Mesenchymal stem cell (in vitro differentiated cells and primary cell): Measurements from ENCODE around the gene WWTR1.

ENCODE experiments used
- DNase-seq: peaks from one replicate; pipeline ENCODE4 v3.0.0-alpha.2; 2013
- H2AFZ ChIP-seq: one replicate; pipeline ENCODE4 v1.6.1; 2013; ENCODE audit warnings: low read depth, mild to moderate bottlenecking, control low read depth, inconsistent platforms, low read length, moderate library complexity
- H2AK5ac ChIP-seq: 2 replicates; pipeline ENCODE4 v1.6.1; 2013; ENCODE audit warnings: low read length, moderate library complexity, mild to moderate bottlenecking, inconsistent platforms; ENCODE audit not compliant: severe bottlenecking
- H2BK120ac ChIP-seq: one replicate; pipeline ENCODE4 v1.6.1; 2013; ENCODE audit warnings: low read depth, mild to moderate bottlenecking, inconsistent platforms, low read length, moderate library complexity
- H2BK12ac ChIP-seq, 2 experiments: one replicate each; pipeline ENCODE4 v1.6.1; 2013; ENCODE audit warnings: inconsistent platforms in 2 of 2, low read length in 2 of 2, mild to moderate bottlenecking in 2 of 2, moderate library complexity in 2 of 2, control low read depth in 1 of 2
- H2BK15ac ChIP-seq: one replicate; pipeline ENCODE4 v1.6.1; 2013; ENCODE audit warnings: mild to moderate bottlenecking, low read depth, inconsistent platforms; ENCODE audit not compliant: poor library complexity, severe bottlenecking
- H2BK5ac ChIP-seq: 2 replicates; pipeline ENCODE4 v1.6.1; 2013; ENCODE audit warnings: low read depth, mild to moderate bottlenecking, low read length, control low read depth, inconsistent platforms; ENCODE audit not compliant: poor library complexity, severe bottlenecking
- H3K14ac ChIP-seq, 2 experiments: one replicate each; pipeline ENCODE4 v1.6.1; 2013; ENCODE audit warnings: inconsistent platforms in 2 of 2, low read length in 2 of 2, control low read depth in 1 of 2, mild to moderate bottlenecking in 1 of 2, moderate library complexity in 1 of 2
- H3K18ac ChIP-seq, 2 experiments: one replicate each; pipeline ENCODE4 v1.6.1; 2013; ENCODE audit warnings: inconsistent platforms in 2 of 2, low read length in 2 of 2, control low read depth in 1 of 2, low read depth in 1 of 2, mild to moderate bottlenecking in 1 of 2
- H3K23ac ChIP-seq, 2 experiments: one replicate each; pipeline ENCODE4 v1.6.1; 2013; ENCODE audit warnings: inconsistent platforms in 2 of 2, low read length in 2 of 2, mild to moderate bottlenecking in 2 of 2, moderate library complexity in 2 of 2, control low read depth in 1 of 2
- H3K27ac ChIP-seq: 2 replicates; pipeline ENCODE4 v1.5.1; 2013; ENCODE audit warnings: mild to moderate bottlenecking, moderate library complexity, low read length, control low read depth, inconsistent platforms; ENCODE audit not compliant: poor library complexity, severe bottlenecking
- H3K27me3 ChIP-seq, 2 experiments: 2 replicates each; pipeline versions ENCODE4 v1.6.1 to v1.7.0; 2013; ENCODE audit warnings: low read length in 2 of 2, mild to moderate bottlenecking in 2 of 2, moderate library complexity in 2 of 2, control low read depth in 1 of 2, inconsistent platforms in 1 of 2; ENCODE audit not compliant: control insufficient read depth in 1 of 2, insufficient read depth in 1 of 2
- H3K36me3 ChIP-seq, 2 experiments: 2 replicates each; pipeline versions ENCODE4 v1.6.1 to v1.7.0; 2013; ENCODE audit warnings: low read length in 2 of 2, control low read depth in 1 of 2, inconsistent platforms in 1 of 2, low read depth in 1 of 2, mild to moderate bottlenecking in 1 of 2; ENCODE audit not compliant: insufficient read depth in 2 of 2, control insufficient read depth in 1 of 2
- H3K4ac ChIP-seq, 2 experiments: one replicate each; pipeline ENCODE4 v1.6.1; 2013; ENCODE audit warnings: inconsistent platforms in 2 of 2, low read length in 2 of 2, mild to moderate bottlenecking in 2 of 2, moderate library complexity in 2 of 2, control low read depth in 1 of 2, low read depth in 1 of 2
- H3K4me1 ChIP-seq: 2 replicates; pipeline ENCODE4 v1.6.1; 2013; ENCODE audit warnings: low read depth, low read length, control low read depth; ENCODE audit not compliant: control insufficient read depth, insufficient read depth
- H3K4me2 ChIP-seq: 2 replicates; pipeline ENCODE4 v1.6.1; 2013; ENCODE audit warnings: low read length, mild to moderate bottlenecking, inconsistent platforms; ENCODE audit not compliant: poor library complexity, severe bottlenecking
- H3K4me3 ChIP-seq, 2 experiments: 2 replicates each; pipeline versions ENCODE4 v1.5.1 to v1.7.0; 2013; ENCODE audit warnings: low read length in 2 of 2, mild to moderate bottlenecking in 2 of 2, control low read depth in 1 of 2, low read depth in 1 of 2; ENCODE audit not compliant: insufficient read depth in 1 of 2
- H3K79me1 ChIP-seq: replicated peaks from 2 replicates; pipeline ENCODE4 v1.6.1; 2013; ENCODE audit warnings: mild to moderate bottlenecking, control low read depth, low read length, inconsistent platforms; ENCODE audit not compliant: poor library complexity, severe bottlenecking
- H3K9ac ChIP-seq: 2 replicates; pipeline ENCODE4 v1.7.0; 2013; ENCODE audit warnings: mild to moderate bottlenecking, low read length, moderate library complexity
- H3K9me3 ChIP-seq: 2 replicates; pipeline ENCODE4 v1.7.0; 2013; ENCODE audit warnings: mild to moderate bottlenecking, low read length; ENCODE audit not compliant: control insufficient read depth
- H4K8ac ChIP-seq: one replicate; pipeline ENCODE4 v1.6.1; 2013; ENCODE audit warnings: inconsistent platforms, mild to moderate bottlenecking, low read length, moderate library complexity
- H4K91ac ChIP-seq: one replicate; pipeline ENCODE4 v1.6.1; 2013; ENCODE audit warnings: mild to moderate bottlenecking, low read length, inconsistent platforms
- WGBS: methylation state at CpG from one replicate; pipeline ENCODE4 v1.1.7; 2013; ENCODE audit warnings: mixed read lengths; 5-methylcytosine and 5-hydroxymethylcytosine counted together

The WWTR1 gene

DNA sequence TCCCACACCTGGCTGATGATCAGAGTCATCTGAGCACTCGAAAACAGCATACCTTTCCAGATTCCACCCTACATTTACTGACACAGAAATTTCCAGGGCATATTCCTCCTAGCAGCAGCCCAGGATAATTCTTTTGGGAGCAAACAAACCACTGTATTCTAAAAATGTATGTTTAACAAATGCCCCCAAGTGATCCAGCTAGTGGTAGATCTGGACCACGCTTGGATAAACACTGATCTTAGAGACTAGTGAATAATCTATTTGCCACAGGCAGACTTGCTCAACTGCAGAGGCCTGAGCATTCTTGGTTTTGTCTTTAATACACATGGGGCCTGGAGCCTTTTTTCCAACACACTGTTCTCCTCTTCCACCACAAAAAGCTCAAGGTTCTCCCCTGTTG is 93.7 kb downstream of the WWTR1 start:
- Histone ChIP-seq H3K4me3 (no peak overlapping the region), H3K4ac (no peak overlapping the region), H3K18ac (peak overlapping the region in 1 of 2 experiments; percentile 4), H2AK5ac (no peak overlapping the region), H3K4me2 (no peak overlapping the region), H3K9me3 (no peaks in the 10 kb centered on the region), H3K23ac (no peak overlapping the region), H3K79me1 (peaks cover 6% of the 10 kb centered on the region), H4K91ac (no peak overlapping the region), H2BK120ac (no peak overlapping the region), H2BK12ac (no peak overlapping the region), H3K27me3 (no peaks in the 10 kb centered on the region), H2AFZ (no peak overlapping the region), H2BK15ac (no peak overlapping the region), H3K36me3 (peaks cover 7 to 32% of the 10 kb centered on the region in 2 experiments), H3K14ac (no peak overlapping the region), H4K8ac (no peak overlapping the region), H2BK5ac (no peak overlapping the region), H3K9ac (no peak overlapping the region), H3K27ac (peak overlapping the region; percentile 26), H3K4me1 (peaks cover 8% of the 10 kb centered on the region)
- WGBS: 84% methylated on average over 2 of the region's 2 CpGs
- DNase-seq: peak; percentile 71

DNA sequence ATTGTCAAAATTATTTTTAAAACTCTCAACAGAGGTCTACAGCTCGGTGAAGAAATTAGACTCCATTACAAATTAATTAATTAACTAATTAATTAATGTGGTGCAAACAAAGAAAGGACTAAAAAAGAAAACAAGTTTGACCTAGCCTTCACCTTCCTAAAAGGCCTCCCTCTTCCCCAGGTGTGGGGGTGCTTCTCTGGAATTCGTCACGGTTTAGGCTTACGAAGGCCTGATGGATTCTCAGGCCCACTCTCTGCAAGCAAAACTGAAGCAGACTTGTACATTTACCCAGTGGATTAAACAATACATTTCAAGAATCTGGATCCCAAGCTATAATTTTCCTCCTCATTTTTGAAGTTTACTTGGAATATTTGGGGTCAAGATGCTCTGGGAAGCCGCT is 94.7 kb downstream of the WWTR1 start:
- Histone ChIP-seq H2BK120ac (no peak overlapping the region), H4K8ac (no peak overlapping the region), H3K27ac (no peak overlapping the region), H2BK15ac (no peak overlapping the region), H2BK12ac (no peak overlapping the region), H3K27me3 (no peaks in the 10 kb centered on the region), H3K9me3 (no peaks in the 10 kb centered on the region), H3K14ac (no peak overlapping the region), H2BK5ac (no peak overlapping the region), H3K18ac (no peak overlapping the region), H3K4me2 (no peak overlapping the region), H3K36me3 (peaks cover 7 to 36% of the 10 kb centered on the region in 2 experiments), H3K4me1 (peaks cover 8% of the 10 kb centered on the region), H3K23ac (no peak overlapping the region), H2AFZ (no peak overlapping the region), H3K9ac (no peak overlapping the region), H3K4ac (no peak overlapping the region), H2AK5ac (peak overlapping the region; percentile 35), H3K79me1 (peaks cover 7% of the 10 kb centered on the region), H4K91ac (no peak overlapping the region), H3K4me3 (no peak overlapping the region)
- WGBS: 86% methylated on average over 4 of the region's 5 CpGs
- no peak for DNase-seq

DNA sequence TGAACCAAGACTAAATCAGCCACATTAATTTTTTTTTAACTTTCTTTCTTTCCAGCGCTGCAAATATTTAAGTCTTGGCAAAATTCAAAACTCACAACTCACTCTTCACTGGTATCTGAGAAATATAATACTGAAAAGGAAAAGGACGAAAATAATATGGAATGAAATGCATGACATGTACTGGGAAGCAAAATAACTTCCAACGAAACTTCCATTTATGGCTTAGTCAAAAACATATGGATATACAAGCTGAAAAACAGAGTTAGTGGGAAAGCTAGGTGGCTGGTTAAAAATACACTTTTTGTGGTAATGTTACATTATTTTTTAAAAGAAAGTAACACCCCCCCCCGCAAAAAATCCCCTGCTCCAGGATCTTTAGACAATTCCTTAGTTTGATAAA is 97.2 kb downstream of the WWTR1 start:
- Histone ChIP-seq H3K4me1 (peaks cover 12% of the 10 kb centered on the region), H3K27ac (no peak overlapping the region), H4K91ac (no peak overlapping the region), H3K18ac (no peak overlapping the region), H2BK12ac (no peak overlapping the region), H3K4ac (no peak overlapping the region), H2AK5ac (no peak overlapping the region), H3K27me3 (no peaks in the 10 kb centered on the region), H3K36me3 (peaks cover 9 to 32% of the 10 kb centered on the region in 2 experiments), H2BK120ac (no peak overlapping the region), H2BK15ac (no peak overlapping the region), H3K4me3 (no peak overlapping the region), H3K9me3 (no peaks in the 10 kb centered on the region), H3K23ac (no peak overlapping the region), H3K9ac (no peak overlapping the region), H3K4me2 (no peak overlapping the region), H4K8ac (no peak overlapping the region), H2AFZ (no peak overlapping the region), H3K14ac (no peak overlapping the region), H3K79me1 (peaks cover 9% of the 10 kb centered on the region), H2BK5ac (no peak overlapping the region)
- WGBS: no CpG with 5 or more reads among the region's 4 CpGs
- no peak for DNase-seq

DNA sequence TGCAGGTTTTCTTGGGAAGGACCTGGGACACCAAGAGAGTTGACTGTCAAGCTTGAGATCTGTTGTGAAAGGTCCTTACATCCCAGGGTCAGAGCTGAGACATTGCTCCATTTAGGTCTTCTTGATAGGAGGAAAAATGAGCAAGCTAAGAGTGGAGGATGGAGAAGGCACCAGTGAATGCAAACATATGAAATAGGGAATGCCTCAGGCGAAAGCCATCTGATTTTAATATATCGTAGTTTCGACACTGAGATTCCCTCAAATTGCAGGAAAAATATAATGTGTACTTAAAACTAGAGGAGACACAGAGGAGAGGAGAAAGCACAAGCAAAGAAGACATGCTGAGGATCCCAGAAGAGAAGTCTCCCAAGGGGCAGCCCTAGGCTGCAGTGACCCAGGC is 97.8 kb downstream of the WWTR1 start:
- 100% methylated on average over 3 of the region's 3 CpGs for WGBS
- Histone ChIP-seq H3K4me1 (peaks cover 12% of the 10 kb centered on the region), H2BK15ac (no peak overlapping the region)

More for the DNA sequence above, 97.8 kb downstream of the WWTR1 start:
- Histone ChIP-seq H4K91ac (peak overlapping the region; percentile 28), H3K4ac (no peak overlapping the region), H3K4me3 (no peak overlapping the region), H3K36me3 (peaks cover 9 to 32% of the 10 kb centered on the region in 2 experiments), H3K14ac (no peak overlapping the region), H2BK120ac (no peak overlapping the region), H3K18ac (no peak overlapping the region), H2AK5ac (peak overlapping the region; percentile 77), H3K9me3 (no peaks in the 10 kb centered on the region), H3K23ac (peak overlapping the region in 1 of 2 experiments; percentile 41), H3K79me1 (peaks cover 9% of the 10 kb centered on the region), H3K9ac (no peak overlapping the region), H2BK12ac (no peak overlapping the region), H2AFZ (no peak overlapping the region), H3K27ac (no peak overlapping the region), H4K8ac (no peak overlapping the region), H2BK5ac (no peak overlapping the region), H3K4me2 (no peak overlapping the region), H3K27me3 (no peaks in the 10 kb centered on the region)
- DNase-seq: no peak
